CD1c-positive myeloid dendritic cell (primary cell): ENCODE results near the gene ARG1.
"Not testable (repeated sequence)": the region's sequence is repeated elsewhere in the genome, so short reads cannot be mapped to it uniquely, and the experiment has no call there.

Experiments used
- DNase-seq: peaks from one replicate; pipeline ENCODE4 v3.0.0-alpha.2; 2016; ENCODE audit errors: extremely low spot score

ARG1 gene

GRCh38 chr6:131572686-131573415 lies at the start of gene ARG1:
Gene ARG1 (plus strand): TSS chr6:131573226. CDS start chr6:131573283, 57 bp downstream.
- DNase-seq = no peak

- DNase-seq = no peak
Observed at GRCh38 chr6:131523988-131524673, 48.9 kb upstream of the ARG1 start.

- DNase-seq = no peak
Observed at GRCh38 chr6:131524695-131525336, 48.2 kb upstream of the ARG1 start.

- not testable (repeated sequence) for DNase-seq
Observed at GRCh38 chr6:131530936-131531335, 42.1 kb upstream of the ARG1 start.

GRCh38 chr6:131531681-131532080 lies 41.3 kb upstream of the ARG1 start:
- DNase-seq = not testable (repeated sequence)

- no peak for DNase-seq
Observed at GRCh38 chr6:131532580-131533039, 40.4 kb upstream of the ARG1 start.

GRCh38 chr6:131538615-131539014 lies 34.4 kb upstream of the ARG1 start:
- DNase-seq = not testable (repeated sequence)

GRCh38 chr6:131545317-131545716 lies 27.7 kb upstream of the ARG1 start:
- DNase-seq = no peak

- no peak for DNase-seq
Observed at GRCh38 chr6:131547488-131547887, 25.5 kb upstream of the ARG1 start.

- no peak for DNase-seq
Observed at GRCh38 chr6:131548441-131548840, 24.6 kb upstream of the ARG1 start.

GRCh38 chr6:131549811-131550210 lies 23.2 kb upstream of the ARG1 start:
- peak; percentile 22 for DNase-seq

GRCh38 chr6:131551902-131552301 lies 21.1 kb upstream of the ARG1 start:
- DNase-seq = no peak

GRCh38 chr6:131552572-131552971 lies 20.5 kb upstream of the ARG1 start:
- no peak for DNase-seq

GRCh38 chr6:131555992-131556391 lies 17.0 kb upstream of the ARG1 start:
- no peak for DNase-seq

GRCh38 chr6:131558922-131559321 lies 14.1 kb upstream of the ARG1 start:
- no peak for DNase-seq

- DNase-seq = no peak
Observed at GRCh38 chr6:131561925-131562707, 10.9 kb upstream of the ARG1 start.

- no peak for DNase-seq
Observed at GRCh38 chr6:131565056-131565455, 8.0 kb upstream of the ARG1 start.

GRCh38 chr6:131568726-131569125 lies 4.3 kb upstream of the ARG1 start:
- no peak for DNase-seq

- DNase-seq = no peak
Observed at GRCh38 chr6:131574133-131574532, 1.1 kb downstream of the ARG1 start.

GRCh38 chr6:131574686-131575085 lies 1.7 kb downstream of the ARG1 start:
- DNase-seq = no peak

GRCh38 chr6:131575834-131576478 lies 2.9 kb downstream of the ARG1 start:
- no peak for DNase-seq
